ENCODE data around the gene INHBA. TPM values are rescaled to one million over a fixed set of nuclear protein-coding genes. Genes with fewer than 3 reads are reported as not detected.

INHBA gene
- not detected for total RNA-seq

DNA sequence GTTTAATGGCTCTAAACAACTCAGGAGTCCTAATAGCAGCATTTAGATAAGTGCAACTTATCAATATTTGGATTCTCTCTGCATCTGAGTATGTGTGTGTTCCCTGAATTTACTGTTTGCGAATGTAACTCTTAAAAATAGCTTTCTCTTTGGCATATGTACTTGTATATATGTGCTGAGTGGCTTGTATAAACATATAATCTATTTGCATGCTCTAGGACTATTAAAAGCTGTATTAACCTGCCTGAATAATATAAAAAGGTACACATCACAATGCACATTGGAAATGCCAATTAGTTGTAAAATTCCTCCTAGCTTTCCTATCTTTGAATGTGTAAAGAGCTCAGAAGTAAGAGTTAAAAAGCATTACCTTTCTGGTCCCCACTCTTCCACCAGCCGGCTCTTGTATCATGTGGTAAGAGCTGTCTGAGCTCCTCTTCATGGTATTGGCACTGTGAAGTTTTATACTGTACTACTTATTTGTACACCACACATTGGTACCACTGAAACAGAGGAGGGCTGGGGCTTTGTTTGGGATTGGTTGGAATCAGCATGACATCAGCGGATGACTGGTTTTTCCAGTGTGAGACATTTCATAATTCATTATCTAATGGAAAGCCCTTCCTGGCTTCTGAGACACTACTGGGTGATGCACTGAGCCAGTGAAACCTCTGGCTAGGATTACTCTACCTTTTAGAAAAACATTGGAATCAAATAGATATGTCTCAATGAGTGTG, at the start of gene INHBA:
INHBA (minus strand) TSS at position 456 of the 737 bp plus-strand sequence. CDS start 2,716 bp downstream, outside the sequence.
- Mint-ChIP-seq H3K4me3 (no peak within 1 kb of the TSS), H3K9me3 (no peaks in the 10 kb centered on the region), H3K27ac (no peak within 1 kb of the TSS), H3K36me3 (no peaks in the 10 kb centered on the region), H3K27me3 (peaks cover 41% of the 10 kb centered on the region), H3K4me1 (ENCODE audit: low read depth) (peaks cover 20% of the 10 kb centered on the region)
- no peak for DNase-seq
- ChIA-PET POLR2A (no interaction called here), CTCF (no interaction called here)
- intact Hi-C loops (cut with micrococcal nuclease) = no loop called here

DNA sequence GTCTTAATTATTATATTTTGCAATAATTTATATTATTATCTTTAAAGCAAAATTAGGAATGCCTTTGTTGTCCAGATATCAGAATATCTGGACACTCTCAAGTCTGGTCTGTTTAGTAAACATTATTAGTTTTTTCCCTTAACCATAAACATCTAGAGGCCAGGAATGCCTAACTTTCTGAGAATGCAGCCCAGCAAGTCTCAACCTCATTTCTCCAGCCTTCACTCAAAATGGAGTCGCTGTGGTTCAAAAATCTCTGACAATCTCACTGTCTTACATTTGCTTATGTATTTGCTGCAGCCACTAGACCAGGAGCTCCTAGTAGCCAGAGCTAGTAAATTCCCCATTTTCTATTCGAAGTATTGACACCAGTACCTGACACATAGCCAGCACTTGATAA, 49.7 kb upstream of the INHBA start:
- CTCF ChIA-PET = no interaction called here
- DNase-seq = no peak
- Mint-ChIP-seq H3K9me3 (peaks cover 18% of the 10 kb centered on the region), H3K4me1 (ENCODE audit: low read depth) (no peaks in the 10 kb centered on the region), H3K27ac (no peak overlapping the region), H3K36me3 (no peaks in the 10 kb centered on the region), H3K27me3 (no peaks in the 10 kb centered on the region), H3K4me3 (no peak overlapping the region)
- intact Hi-C loops (cut with micrococcal nuclease) = no loop called here
- POLR2A ChIA-PET = no interaction called here

DNA sequence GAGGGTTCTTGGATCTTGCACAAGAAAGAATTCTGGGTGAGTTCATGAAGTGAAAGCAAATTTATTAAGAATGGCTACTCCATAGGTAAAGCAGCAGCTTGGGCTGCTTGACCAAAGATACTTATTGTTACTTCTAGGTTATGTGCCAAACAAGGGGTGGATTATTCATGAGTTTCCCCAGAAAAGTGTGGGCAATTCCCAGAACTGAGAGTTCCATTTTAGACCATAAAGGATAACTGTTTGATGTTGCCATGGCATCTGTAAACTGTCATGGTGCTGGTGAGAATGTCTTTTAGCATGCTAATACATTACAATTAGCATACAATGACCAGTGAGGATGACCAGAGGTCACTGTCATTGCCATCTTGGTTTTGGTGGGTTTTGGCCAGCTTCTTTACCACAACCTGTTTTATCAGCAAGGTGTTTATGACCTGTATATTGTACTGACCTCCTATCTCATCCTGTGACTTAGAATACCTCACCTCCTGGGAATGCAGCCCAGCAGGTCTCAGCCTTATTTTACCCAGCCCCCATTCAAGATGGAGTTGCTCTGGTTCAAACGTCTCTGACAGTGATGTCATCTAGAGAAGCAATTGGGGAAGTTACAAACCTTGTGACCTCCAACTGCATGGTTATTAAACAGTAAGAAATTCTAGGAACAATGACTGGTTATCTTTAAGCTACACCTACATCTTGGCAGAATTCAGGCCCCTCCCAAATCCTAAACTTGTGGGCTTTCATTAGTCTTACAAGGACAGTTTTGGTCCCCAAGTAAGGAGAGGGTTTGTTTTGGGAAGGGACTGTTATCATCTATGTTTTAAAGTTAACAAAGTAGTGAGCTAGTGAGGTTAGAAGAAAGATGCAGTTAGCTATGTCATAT, 48.0 kb upstream of the INHBA start:
- intact Hi-C loops (cut with micrococcal nuclease) = no loop called here
- DNase-seq = no peak
- ChIA-PET CTCF (interaction anchor here (0.6 kb wide), 1 partner anchor 63 kb away, joined by 3 read pairs; no protein-coding TSS in a partner anchor), POLR2A (no interaction called here)
- H3K27me3 Mint-ChIP-seq = no peaks in the 10 kb centered on the region
- H3K27ac Mint-ChIP-seq = no peak overlapping the region
- H3K4me3 Mint-ChIP-seq = no peak overlapping the region
- H3K9me3 Mint-ChIP-seq = peaks cover 10% of the 10 kb centered on the region
- H3K4me1 Mint-ChIP-seq (ENCODE audit: low read depth) = no peaks in the 10 kb centered on the region
- no peaks in the 10 kb centered on the region for H3K36me3 Mint-ChIP-seq

DNA sequence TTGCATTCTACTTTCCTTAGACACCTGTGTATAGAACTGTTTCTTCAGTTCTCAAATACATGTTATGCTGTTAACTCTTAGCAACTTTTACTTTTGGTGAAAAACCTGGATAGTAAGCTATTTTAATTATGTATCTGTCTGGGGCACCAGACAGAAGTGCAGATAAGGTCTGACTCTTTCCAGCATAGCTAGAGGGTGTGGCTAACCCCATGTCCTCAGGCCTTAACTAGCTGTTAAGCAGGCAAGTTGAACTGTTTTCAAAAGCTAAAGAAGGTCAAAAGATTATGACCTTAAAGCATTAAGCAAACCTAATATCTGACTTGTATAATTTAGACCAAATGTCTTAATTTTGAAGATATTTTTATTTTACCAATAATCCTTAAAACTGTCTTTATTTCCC, 45.1 kb upstream of the INHBA start:
- no peak overlapping the region for H3K27ac Mint-ChIP-seq
- H3K36me3 Mint-ChIP-seq = no peaks in the 10 kb centered on the region
- no peaks in the 10 kb centered on the region for H3K4me1 Mint-ChIP-seq (ENCODE audit: low read depth)
- intact Hi-C loops (cut with micrococcal nuclease) = no loop called here
- peaks cover 2% of the 10 kb centered on the region for H3K27me3 Mint-ChIP-seq
- peaks cover under 1% of the 10 kb centered on the region for H3K9me3 Mint-ChIP-seq
- no peak overlapping the region for H3K4me3 Mint-ChIP-seq
- no peak for DNase-seq
- ChIA-PET CTCF (no interaction called here), POLR2A (no interaction called here)

DNA sequence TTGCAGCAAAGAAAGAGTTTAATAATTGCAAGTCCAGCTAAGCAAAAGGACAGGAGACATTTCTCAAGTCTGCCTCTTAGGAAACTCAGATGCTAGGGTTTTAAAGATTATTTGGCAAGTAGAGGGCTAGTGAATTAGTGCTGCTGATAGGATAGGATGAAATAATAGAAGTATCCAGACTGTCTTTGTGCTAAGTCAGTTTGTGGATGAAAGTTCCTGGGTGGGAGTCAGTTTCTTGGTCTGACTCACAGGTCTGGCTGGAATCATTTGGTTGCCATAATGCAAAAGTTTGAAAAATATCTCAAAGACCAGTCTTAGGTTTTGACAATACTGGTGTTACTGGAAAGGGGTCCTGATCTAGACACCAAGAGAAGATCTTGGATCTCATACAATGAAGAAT, 42.6 kb upstream of the INHBA start:
- intact Hi-C loops (cut with micrococcal nuclease) = no loop called here
- ChIA-PET CTCF (no interaction called here), POLR2A (no interaction called here)
- Mint-ChIP-seq H3K9me3 (peaks cover 18% of the 10 kb centered on the region), H3K4me1 (ENCODE audit: low read depth) (no peaks in the 10 kb centered on the region), H3K27me3 (peaks cover 2% of the 10 kb centered on the region), H3K27ac (no peak overlapping the region), H3K36me3 (peaks cover 5% of the 10 kb centered on the region), H3K4me3 (no peak overlapping the region)
- DNase-seq = no peak

DNA sequence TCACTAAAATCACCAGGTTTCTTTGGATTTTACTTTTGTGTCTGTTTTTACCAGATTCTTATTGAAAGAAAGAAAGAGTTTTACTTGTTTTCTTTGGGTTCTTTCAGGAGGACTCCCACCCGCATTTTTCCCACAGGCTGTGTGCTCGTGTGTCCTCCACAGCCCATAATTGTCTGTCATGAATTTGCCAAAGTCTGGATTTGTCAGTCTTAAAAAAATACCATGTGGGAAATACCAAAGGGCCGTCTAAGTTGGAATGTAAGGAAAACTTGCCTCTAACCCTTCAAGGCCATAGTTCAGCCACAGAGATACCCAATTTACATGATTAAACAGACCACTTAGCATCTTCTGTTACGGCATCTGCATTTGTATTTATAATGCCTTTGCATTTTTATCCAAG, 41.3 kb upstream of the INHBA start:
- no peak overlapping the region for H3K27ac Mint-ChIP-seq
- peaks cover 18% of the 10 kb centered on the region for H3K9me3 Mint-ChIP-seq
- no peak for DNase-seq
- peaks cover 2% of the 10 kb centered on the region for H3K27me3 Mint-ChIP-seq
- no peaks in the 10 kb centered on the region for H3K4me1 Mint-ChIP-seq (ENCODE audit: low read depth)
- POLR2A ChIA-PET = no interaction called here
- H3K36me3 Mint-ChIP-seq = peaks cover 5% of the 10 kb centered on the region
- CTCF ChIA-PET = no interaction called here
- H3K4me3 Mint-ChIP-seq = no peak overlapping the region
- intact Hi-C loops (cut with micrococcal nuclease) = no loop called here

DNA sequence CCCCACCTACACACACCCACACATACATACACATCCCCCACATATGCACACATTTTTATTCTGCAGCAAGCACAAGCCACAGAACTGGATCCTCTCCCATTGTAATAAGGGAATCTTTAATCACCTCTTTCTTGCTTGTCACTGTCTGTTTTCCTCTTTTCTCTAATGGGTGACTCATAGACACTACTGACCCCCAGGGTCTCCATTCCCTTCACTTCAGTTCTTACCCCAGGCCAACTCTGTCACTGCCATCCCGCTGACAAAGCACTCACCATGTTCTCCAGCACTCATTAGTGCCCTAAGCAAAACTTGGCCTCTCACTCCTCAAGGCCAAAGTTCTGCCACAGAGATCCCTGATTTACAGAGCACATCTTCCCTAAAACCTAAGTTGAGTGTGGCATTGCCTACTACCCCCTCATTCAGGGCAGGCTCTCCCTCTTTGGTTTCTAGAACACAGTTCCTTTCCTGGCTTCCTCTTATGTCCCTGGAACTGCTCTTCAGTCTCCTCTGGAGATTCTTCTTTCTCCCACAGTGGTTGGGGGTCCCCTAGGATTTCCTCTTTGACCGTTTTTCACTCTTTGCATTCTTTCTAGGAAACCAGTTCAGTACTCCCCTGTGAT, 39.6 kb upstream of the INHBA start:
- DNase-seq = no peak
- Mint-ChIP-seq H3K4me1 (ENCODE audit: low read depth) (no peaks in the 10 kb centered on the region), H3K4me3 (no peak overlapping the region), H3K36me3 (peaks cover 5% of the 10 kb centered on the region), H3K27me3 (peaks cover 2% of the 10 kb centered on the region), H3K9me3 (peaks cover 18% of the 10 kb centered on the region), H3K27ac (no peak overlapping the region)
- ChIA-PET CTCF (no interaction called here), POLR2A (no interaction called here)
- intact Hi-C loops (cut with micrococcal nuclease) = no loop called here

DNA sequence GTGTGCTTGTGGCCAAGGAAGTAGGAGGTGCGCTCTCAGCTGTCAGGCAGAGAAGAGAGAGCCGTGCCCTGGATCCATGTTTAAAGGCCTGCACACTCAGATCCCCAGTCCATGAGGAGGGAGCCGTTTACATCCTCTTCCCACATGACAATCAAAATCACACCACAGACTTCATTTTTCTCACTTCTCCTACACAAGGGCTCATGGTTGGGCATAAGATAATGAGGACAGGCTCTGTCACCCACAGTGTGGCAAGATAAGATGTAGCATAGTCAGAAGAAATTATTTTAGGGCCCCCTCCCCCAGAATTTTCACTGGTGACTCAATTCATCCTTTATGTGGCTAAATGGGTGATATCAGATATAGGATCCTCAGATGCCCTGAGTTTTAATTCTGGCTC, 35.9 kb upstream of the INHBA start:
- no peak overlapping the region for H3K27ac Mint-ChIP-seq
- ChIA-PET POLR2A (no interaction called here), CTCF (no interaction called here)
- peaks cover 5% of the 10 kb centered on the region for H3K36me3 Mint-ChIP-seq
- H3K4me3 Mint-ChIP-seq = no peak overlapping the region
- peaks cover 6% of the 10 kb centered on the region for H3K27me3 Mint-ChIP-seq
- no peaks in the 10 kb centered on the region for H3K4me1 Mint-ChIP-seq (ENCODE audit: low read depth)
- intact Hi-C loops (cut with micrococcal nuclease) = no loop called here
- no peak for DNase-seq
- peaks cover 18% of the 10 kb centered on the region for H3K9me3 Mint-ChIP-seq

DNA sequence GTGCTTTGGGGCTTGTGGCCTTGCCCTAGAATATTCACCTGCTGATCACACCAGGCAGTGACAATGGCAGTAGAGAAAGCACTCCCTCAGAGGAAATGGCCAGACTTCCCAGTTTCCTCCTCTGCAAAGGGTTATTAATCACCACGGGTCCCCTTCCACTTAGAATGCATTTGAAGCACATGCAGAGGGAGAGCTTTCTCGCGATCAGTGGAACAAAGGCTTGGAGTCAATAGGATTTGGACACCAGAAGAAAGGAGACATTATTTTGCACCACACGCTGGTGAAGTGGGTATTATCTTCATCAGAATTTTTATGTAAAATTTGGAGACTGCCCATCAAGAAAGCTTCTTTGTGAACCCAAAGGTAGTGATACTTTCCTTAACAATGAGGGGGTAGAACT, 35.4 kb upstream of the INHBA start:
- ChIA-PET CTCF (no interaction called here), POLR2A (no interaction called here)
- Mint-ChIP-seq H3K4me3 (no peak overlapping the region), H3K27ac (no peak overlapping the region), H3K36me3 (peaks cover 5% of the 10 kb centered on the region), H3K4me1 (ENCODE audit: low read depth) (no peaks in the 10 kb centered on the region), H3K27me3 (peaks cover 11% of the 10 kb centered on the region), H3K9me3 (peaks cover 18% of the 10 kb centered on the region)
- DNase-seq = no peak
- intact Hi-C loops (cut with micrococcal nuclease) = no loop called here

DNA sequence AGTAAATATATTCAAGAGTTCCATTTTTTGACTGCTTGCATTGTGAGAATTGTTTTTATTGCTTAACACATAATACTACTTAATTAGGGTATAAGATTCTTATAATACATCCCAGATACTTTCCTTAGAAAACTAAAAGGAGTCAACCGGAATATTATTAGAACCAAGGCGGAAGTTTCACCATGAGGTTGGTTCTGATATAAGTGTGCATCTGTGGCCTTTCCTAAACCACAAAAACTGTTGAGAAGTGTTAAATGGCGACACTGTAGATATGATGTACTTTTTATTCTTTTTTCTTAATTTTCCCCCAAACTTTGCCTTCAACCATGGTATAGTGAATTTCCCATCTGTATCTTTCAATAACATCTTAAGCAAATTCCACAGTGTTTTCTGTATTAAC, 32.3 kb upstream of the INHBA start:
- no peaks in the 10 kb centered on the region for H3K36me3 Mint-ChIP-seq
- ChIA-PET POLR2A (no interaction called here), CTCF (no interaction called here)
- peaks cover 9% of the 10 kb centered on the region for H3K4me1 Mint-ChIP-seq (ENCODE audit: low read depth)
- DNase-seq = no peak
- intact Hi-C loops (cut with micrococcal nuclease) = no loop called here
- H3K27ac Mint-ChIP-seq = no peak overlapping the region
- peaks cover 15% of the 10 kb centered on the region for H3K27me3 Mint-ChIP-seq
- no peak overlapping the region for H3K4me3 Mint-ChIP-seq
- H3K9me3 Mint-ChIP-seq = no peaks in the 10 kb centered on the region

DNA sequence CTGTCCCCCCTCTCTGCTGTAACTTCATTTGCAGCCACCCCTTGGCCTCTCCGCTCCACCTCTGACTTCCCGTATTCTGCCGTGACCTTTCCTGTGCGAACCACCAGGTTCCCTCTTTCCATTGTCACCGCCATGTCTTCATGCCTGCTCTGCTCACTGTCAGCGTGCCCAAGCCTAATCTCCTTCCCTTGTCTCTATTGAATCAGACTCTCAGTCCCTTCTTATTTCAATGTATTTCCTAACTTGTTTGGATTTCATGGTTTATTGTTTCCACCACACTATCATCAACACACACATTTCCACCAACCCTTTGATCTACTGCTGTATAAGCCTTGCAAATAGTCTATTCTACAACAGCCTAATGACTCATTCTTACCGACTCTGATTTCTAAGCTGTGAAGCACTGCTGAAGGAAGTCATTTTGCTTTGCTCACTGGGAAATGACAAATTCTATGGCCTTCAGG, 30.0 kb upstream of the INHBA start:
- no peaks in the 10 kb centered on the region for H3K9me3 Mint-ChIP-seq
- H3K27ac Mint-ChIP-seq = no peak overlapping the region
- no peaks in the 10 kb centered on the region for H3K36me3 Mint-ChIP-seq
- no peak overlapping the region for H3K4me3 Mint-ChIP-seq
- DNase-seq = no peak
- H3K27me3 Mint-ChIP-seq = peaks cover 15% of the 10 kb centered on the region
- POLR2A ChIA-PET = no interaction called here
- CTCF ChIA-PET = no interaction called here
- intact Hi-C loops (cut with micrococcal nuclease) = no loop called here
- H3K4me1 Mint-ChIP-seq (ENCODE audit: low read depth) = peaks cover 9% of the 10 kb centered on the region

DNA sequence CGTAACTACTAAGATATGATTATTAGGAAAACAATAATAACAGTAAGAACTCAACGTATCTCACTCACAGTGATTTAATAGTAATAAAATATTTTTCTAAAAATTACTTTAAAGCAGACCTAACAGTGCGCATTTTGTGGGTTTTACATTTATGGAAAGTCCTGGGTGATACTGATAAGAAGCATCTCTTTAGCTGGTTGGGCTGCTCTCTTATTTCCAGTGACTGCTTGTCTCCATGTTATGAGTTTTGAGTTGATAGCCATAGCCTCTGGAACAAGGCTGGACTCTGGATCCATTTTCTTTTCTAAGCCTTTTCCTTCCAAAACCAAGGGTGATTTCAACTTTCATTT, 29.5 kb upstream of the INHBA start:
- H3K4me1 Mint-ChIP-seq (ENCODE audit: low read depth) = peaks cover 9% of the 10 kb centered on the region
- intact Hi-C loops (cut with micrococcal nuclease) = no loop called here
- H3K27ac Mint-ChIP-seq = no peak overlapping the region
- no peaks in the 10 kb centered on the region for H3K9me3 Mint-ChIP-seq
- ChIA-PET POLR2A (no interaction called here), CTCF (interaction anchor here (0.6 kb wide), 1 partner anchor 894 kb away, joined by 3 read pairs; no protein-coding TSS in a partner anchor)
- peaks cover 15% of the 10 kb centered on the region for H3K27me3 Mint-ChIP-seq
- no peaks in the 10 kb centered on the region for H3K36me3 Mint-ChIP-seq
- H3K4me3 Mint-ChIP-seq = no peak overlapping the region
- DNase-seq = no peak

Data from activated CD4-positive, alpha-beta memory T cell treated with anti-CD3 and anti-CD28 coated beads for 36 hours (primary cell).